ENCODE data around the gene SRSF5. TPM values are rescaled to one million over a fixed set of nuclear protein-coding genes. Genes with fewer than 3 reads are reported as not detected.

SRSF5 gene
- total RNA-seq, 4 donors from 2014 or later = 342 to 1,053 (median 453) TPM

DNA sequence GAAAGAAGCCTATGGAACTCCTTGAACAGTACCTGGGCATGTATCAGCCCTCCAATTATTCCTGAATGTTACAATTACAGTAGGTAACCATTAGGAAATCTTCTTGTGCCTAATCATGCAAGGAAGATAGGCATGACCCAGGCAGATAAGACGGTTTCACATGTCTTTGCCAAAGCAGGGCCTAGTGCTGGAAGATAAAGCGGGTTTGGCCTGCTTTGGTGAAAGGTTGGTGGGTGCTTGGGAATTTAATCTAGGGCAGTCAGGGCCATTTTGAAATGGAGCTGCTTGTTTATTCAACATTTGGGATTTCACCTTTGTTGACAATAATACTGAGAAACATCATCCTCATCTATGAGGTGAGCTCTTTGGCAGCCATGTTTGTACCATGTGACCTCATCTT is 12.5 kb upstream of the SRSF5 start:
- H3K27ac ChIP-seq = no peak overlapping the region
- no peaks in the 10 kb centered on the region for H3K36me3 ChIP-seq
- H3K4me3 ChIP-seq = no peak overlapping the region
- no peaks in the 10 kb centered on the region for H3K27me3 ChIP-seq
- 90% methylated on average over 2 of the region's 2 CpGs for WGBS
- H3K4me1 ChIP-seq = peaks cover 8% of the 10 kb centered on the region
- TF ChIP-seq POLR2A (IDR thresholded peaks at IDR 0.05) (no peak), EP300 (IDR thresholded peaks at IDR 0.05) (no peak)
- H3K9me3 ChIP-seq = no peaks in the 10 kb centered on the region
- DNase-seq (ENCODE audit: low spot score in 2 of 2) = no peak

DNA sequence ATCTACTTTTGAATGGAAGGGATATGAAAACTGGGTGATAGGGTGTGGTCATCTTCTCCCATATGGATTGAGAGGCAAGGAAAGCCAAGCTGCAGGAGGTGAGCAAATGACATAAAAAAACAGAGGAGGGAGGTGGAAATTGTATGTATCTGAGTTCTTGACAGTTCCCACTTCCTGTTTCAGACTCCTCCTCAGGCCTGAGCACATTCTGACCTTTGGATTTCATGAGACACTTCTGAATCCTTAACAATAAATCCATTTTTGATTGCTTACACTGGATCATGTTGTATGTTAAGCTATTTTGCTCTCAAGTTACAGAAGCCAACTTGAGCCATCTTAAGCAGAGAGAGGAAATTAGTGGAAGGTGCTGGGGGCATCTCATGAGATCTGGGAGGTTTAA is 11.6 kb upstream of the SRSF5 start:
- TF ChIP-seq EP300 (IDR thresholded peaks at IDR 0.05) (no peak), POLR2AphosphoS5 (IDR thresholded peaks at IDR 0.05) (no peak), POLR2A (IDR thresholded peaks at IDR 0.05) (no peak)
- TF ChIP-seq, protein P1, sequence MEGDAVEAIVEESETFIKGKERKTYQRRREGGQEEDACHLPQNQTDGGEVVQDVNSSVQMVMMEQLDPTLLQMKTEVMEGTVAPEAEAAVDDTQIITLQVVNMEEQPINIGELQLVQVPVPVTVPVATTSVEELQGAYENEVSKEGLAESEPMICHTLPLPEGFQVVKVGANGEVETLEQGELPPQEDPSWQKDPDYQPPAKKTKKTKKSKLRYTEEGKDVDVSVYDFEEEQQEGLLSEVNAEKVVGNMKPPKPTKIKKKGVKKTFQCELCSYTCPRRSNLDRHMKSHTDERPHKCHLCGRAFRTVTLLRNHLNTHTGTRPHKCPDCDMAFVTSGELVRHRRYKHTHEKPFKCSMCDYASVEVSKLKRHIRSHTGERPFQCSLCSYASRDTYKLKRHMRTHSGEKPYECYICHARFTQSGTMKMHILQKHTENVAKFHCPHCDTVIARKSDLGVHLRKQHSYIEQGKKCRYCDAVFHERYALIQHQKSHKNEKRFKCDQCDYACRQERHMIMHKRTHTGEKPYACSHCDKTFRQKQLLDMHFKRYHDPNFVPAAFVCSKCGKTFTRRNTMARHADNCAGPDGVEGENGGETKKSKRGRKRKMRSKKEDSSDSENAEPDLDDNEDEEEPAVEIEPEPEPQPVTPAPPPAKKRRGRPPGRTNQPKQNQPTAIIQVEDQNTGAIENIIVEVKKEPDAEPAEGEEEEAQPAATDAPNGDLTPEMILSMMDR (IDR thresholded peaks at IDR 0.05) = no peak
- Histone ChIP-seq H3K36me3 (no peaks in the 10 kb centered on the region), H3K4me1 (peaks cover 8% of the 10 kb centered on the region), H3K4me3 (no peak overlapping the region), H3K27ac (peak overlapping the region; percentile 76), H3K9me3 (no peaks in the 10 kb centered on the region), H3K27me3 (no peaks in the 10 kb centered on the region)
- DNase-seq (ENCODE audit: low spot score in 2 of 2) = no peak

DNA sequence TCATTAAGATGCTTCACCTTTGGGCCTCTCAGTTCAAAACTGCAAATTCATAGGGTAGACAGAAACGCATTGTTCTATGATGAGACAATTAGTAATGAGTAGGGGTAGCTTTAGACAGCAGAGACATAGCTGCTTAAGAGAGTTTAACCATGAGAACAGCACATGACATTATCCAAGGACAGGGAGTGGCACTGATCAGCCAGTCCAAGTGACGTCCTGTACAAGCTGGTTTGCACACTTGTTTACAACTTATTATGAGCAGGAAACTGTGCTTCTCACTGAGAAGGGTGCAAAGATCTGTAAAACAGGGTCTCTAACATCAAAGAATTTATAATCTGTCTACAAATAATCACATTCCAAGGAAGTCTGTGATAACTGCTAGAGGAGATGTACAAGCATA is 11.2 kb upstream of the SRSF5 start:
- TF ChIP-seq POLR2AphosphoS5 (IDR thresholded peaks at IDR 0.05) (no peak), POLR2A (IDR thresholded peaks at IDR 0.05) (no peak), EP300 (IDR thresholded peaks at IDR 0.05) (no peak)
- TF ChIP-seq, protein P1 (IDR thresholded peaks at IDR 0.05) = no peak
- H3K36me3 ChIP-seq = no peaks in the 10 kb centered on the region
- no peaks in the 10 kb centered on the region for H3K9me3 ChIP-seq
- peaks cover 8% of the 10 kb centered on the region for H3K4me1 ChIP-seq
- no peaks in the 10 kb centered on the region for H3K27me3 ChIP-seq
- no peak for DNase-seq (ENCODE audit: low spot score in 2 of 2)
- 61% methylated on average over 2 of the region's 2 CpGs for WGBS
- H3K4me3 ChIP-seq = no peak overlapping the region
- peak overlapping the region; percentile 76 for H3K27ac ChIP-seq

DNA sequence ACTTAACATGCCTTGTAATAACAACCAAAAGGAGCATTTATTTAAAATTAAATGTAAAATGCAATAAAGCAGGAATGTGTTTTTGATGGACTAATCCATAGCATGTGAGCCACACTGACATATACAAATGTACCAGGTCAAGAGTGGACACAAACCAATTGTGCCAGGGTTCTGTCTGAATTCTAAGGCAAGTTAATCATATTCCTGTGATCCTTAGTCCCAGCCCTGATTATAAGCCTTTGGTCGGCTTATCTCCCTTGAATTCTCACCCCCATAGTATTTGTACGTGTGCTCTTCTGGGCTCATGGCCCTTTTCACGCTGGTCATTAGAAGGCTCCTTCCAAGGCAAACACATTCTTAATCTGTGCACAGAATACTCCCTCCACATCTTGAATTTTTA is 10.6 kb upstream of the SRSF5 start:
- DNase-seq (ENCODE audit: low spot score in 2 of 2) = no peak
- Histone ChIP-seq H3K27ac (peak overlapping the region; percentile 76), H3K4me1 (peaks cover 8% of the 10 kb centered on the region), H3K9me3 (no peaks in the 10 kb centered on the region), H3K4me3 (no peak overlapping the region), H3K36me3 (no peaks in the 10 kb centered on the region), H3K27me3 (no peaks in the 10 kb centered on the region)
- TF ChIP-seq POLR2AphosphoS5 (IDR thresholded peaks at IDR 0.05) (no peak), EP300 (IDR thresholded peaks at IDR 0.05) (no peak)
- TF ChIP-seq, protein P1 (IDR thresholded peaks at IDR 0.05) = no peak
- 94% methylated on average over 3 of the region's 3 CpGs for WGBS

DNA sequence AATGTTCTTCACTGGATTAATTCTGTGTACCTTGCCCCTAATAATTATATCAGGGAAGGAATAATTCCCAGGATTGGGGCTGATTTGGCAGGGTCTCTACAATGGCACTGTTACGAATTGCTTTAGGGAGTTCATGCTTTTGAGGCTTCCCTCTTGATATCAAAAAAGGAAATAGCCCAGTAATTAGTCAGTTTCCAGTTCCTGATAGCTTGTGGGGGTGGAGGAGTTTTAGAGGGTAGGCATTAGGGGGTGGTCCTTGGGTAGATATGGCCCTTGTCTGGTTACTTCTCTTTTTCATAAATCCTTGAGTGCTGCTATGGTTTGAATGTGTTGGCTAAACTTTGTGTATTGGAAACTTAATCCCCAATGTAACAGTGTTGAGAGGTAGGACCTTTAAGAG is 6.1 kb upstream of the SRSF5 start:
- Histone ChIP-seq H3K4me3 (no peak overlapping the region), H3K9me3 (no peaks in the 10 kb centered on the region), H3K36me3 (no peaks in the 10 kb centered on the region), H3K4me1 (peaks cover 4% of the 10 kb centered on the region), H3K27ac (no peak overlapping the region), H3K27me3 (peaks cover 4% of the 10 kb centered on the region)
- TF ChIP-seq POLR2A (IDR thresholded peaks at IDR 0.05) (no peak), POLR2AphosphoS5 (IDR thresholded peaks at IDR 0.05) (no peak), EP300 (IDR thresholded peaks at IDR 0.05) (no peak)
- TF ChIP-seq, protein P1 (IDR thresholded peaks at IDR 0.05) = no peak
- 79% methylated on average over 1 of the region's 1 CpG for WGBS
- DNase-seq (ENCODE audit: low spot score in 2 of 2) = no peak
